Measurements from ENCODE around the gene ARHGEF2.

DNA sequence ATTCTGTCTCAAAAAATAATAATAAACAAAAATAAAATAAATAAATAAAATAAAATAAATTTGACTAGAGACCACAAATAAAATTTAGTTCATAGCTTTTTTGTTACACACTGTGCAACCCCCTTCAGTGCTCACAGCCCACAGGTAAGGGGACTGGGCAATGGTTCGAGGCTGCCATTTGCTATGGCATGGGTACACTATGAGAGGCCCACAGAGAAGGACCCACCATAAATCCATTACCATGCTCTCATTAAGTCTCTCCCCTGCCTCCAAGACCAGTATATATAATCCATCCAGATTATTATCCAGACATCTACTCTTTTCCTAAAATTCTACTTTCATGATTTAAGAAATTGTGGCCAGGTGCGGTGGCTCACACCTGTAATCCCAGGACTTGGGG, 58.5 kb downstream of the ARHGEF2 start:
- TF ChIP-seq POLR2A (IDR thresholded peaks at IDR 0.05; ENCODE audit: low read depth, low read length) = no peak
- TF ChIP-seq, protein P1, sequence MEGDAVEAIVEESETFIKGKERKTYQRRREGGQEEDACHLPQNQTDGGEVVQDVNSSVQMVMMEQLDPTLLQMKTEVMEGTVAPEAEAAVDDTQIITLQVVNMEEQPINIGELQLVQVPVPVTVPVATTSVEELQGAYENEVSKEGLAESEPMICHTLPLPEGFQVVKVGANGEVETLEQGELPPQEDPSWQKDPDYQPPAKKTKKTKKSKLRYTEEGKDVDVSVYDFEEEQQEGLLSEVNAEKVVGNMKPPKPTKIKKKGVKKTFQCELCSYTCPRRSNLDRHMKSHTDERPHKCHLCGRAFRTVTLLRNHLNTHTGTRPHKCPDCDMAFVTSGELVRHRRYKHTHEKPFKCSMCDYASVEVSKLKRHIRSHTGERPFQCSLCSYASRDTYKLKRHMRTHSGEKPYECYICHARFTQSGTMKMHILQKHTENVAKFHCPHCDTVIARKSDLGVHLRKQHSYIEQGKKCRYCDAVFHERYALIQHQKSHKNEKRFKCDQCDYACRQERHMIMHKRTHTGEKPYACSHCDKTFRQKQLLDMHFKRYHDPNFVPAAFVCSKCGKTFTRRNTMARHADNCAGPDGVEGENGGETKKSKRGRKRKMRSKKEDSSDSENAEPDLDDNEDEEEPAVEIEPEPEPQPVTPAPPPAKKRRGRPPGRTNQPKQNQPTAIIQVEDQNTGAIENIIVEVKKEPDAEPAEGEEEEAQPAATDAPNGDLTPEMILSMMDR (IDR thresholded peaks at IDR 0.05; ENCODE audit: extremely low read depth in 1 of 2, insufficient read depth in 1 of 2, low read depth in 1 of 2, low read length in 2 of 2) = no peak
- no peak for TF ChIP-seq EZH2 (IDR thresholded peaks at IDR 0.05; ENCODE audit: borderline replicate concordance, low read depth, low read length, severe bottlenecking)
- TF ChIP-seq POLR2AphosphoS5 (IDR thresholded peaks at IDR 0.05; ENCODE audit: insufficient read depth, low read depth, low read length) = no peak
- TF ChIP-seq, protein P2, sequence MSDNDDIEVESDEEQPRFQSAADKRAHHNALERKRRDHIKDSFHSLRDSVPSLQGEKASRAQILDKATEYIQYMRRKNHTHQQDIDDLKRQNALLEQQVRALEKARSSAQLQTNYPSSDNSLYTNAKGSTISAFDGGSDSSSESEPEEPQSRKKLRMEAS (IDR thresholded peaks at IDR 0.05; ENCODE audit: insufficient read depth, insufficient read length) = no peak
- TF ChIP-seq MYC (IDR thresholded peaks at IDR 0.05; ENCODE audit: low read depth, low read length) = no peak
- TF ChIP-seq GATA2 (IDR thresholded peaks at IDR 0.05; ENCODE audit: insufficient read depth, insufficient read length, low read depth, low read length) = no peak

Measured in endothelial cell of umbilical vein (primary cell).